HL-60 (cell line): ENCODE measurements around the gene RABGAP1L.
"Not testable (repeated sequence)": the region's sequence is repeated elsewhere in the genome, so short reads cannot be mapped to it uniquely, and the experiment has no call there.

Experiments
- DNase-seq, 2 experiments: peaks; one replicate each; pipeline ENCODE4 v3.0.0-alpha.2; 2010 to 2020; ENCODE audit warnings: low read depth in 1 of 2, low spot score in 1 of 2
- H3K27ac ChIP-seq: fragments of 250-450 bp; sonication (Bioruptor Pico); replicated peaks from 2 replicates; pipeline ENCODE4 v1.5.1; 2020; ENCODE audit warnings: mild to moderate bottlenecking, moderate library complexity
- H3K27me3 ChIP-seq: fragments of 250-450 bp; sonication (Bioruptor Pico); 2 replicates; pipeline ENCODE4 v1.5.1; 2021; ENCODE audit warnings: mild to moderate bottlenecking, moderate library complexity; ENCODE audit not compliant: insufficient read depth, poor library complexity, severe bottlenecking
- H3K4me3 ChIP-seq: replicated peaks from 2 replicates; pipeline ENCODE4 v1.5.1; 2011; ENCODE audit warnings: mild to moderate bottlenecking, control low read depth, low read length; ENCODE audit not compliant: insufficient read depth
- CTCF ChIP-seq: IDR thresholded peaks from one replicate; pipeline ENCODE4 v1.5.1; 2011; ENCODE audit warnings: low read length, control low read depth, inconsistent platforms; ENCODE audit not compliant: insufficient read depth
- GABPA ChIP-seq: IDR thresholded peaks from 2 replicates; pipeline ENCODE4 v1.6.1; 2012; ENCODE audit warnings: low read depth
- POLR2AphosphoS5 ChIP-seq: IDR thresholded peaks from 2 replicates; pipeline ENCODE4 v1.6.1; 2012; ENCODE audit warnings: low read depth
- SPI1 ChIP-seq: IDR thresholded peaks from 2 replicates; pipeline ENCODE4 v1.6.1; 2012; ENCODE audit warnings: low read depth, mild to moderate bottlenecking, borderline replicate concordance
- TF ChIP-seq, protein P1 (sequence below): IDR thresholded peaks from 2 replicates; pipeline ENCODE4 v1.6.1; 2012; ENCODE audit warnings: low read depth; ENCODE audit not compliant: insufficient replicate concordance

RABGAP1L gene

DNA sequence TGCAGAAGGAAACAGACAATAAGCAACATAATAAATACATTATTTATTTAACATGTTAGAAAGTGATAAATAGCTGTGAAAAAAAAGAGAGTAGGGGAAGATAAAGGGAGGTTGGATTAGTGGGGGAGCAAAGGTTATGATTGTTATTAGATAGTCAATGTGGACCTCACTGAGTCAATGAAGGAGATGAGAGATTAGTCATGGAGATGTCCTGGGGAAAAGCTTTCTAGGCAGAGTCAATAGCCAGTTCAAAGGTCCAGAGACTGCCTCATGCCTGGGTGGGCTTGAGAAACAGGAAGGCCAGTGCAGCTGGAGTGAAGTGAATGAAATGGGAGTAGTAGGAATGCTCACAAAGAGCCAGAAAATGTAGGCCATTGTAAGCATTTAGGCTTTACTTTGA lies 653.3 kb downstream of the RABGAP1L start:
- no peak for DNase-seq

GRCh38 chr1:174815036-174815435 lies 655.7 kb downstream of the RABGAP1L start:
- TF ChIP-seq, protein P1, sequence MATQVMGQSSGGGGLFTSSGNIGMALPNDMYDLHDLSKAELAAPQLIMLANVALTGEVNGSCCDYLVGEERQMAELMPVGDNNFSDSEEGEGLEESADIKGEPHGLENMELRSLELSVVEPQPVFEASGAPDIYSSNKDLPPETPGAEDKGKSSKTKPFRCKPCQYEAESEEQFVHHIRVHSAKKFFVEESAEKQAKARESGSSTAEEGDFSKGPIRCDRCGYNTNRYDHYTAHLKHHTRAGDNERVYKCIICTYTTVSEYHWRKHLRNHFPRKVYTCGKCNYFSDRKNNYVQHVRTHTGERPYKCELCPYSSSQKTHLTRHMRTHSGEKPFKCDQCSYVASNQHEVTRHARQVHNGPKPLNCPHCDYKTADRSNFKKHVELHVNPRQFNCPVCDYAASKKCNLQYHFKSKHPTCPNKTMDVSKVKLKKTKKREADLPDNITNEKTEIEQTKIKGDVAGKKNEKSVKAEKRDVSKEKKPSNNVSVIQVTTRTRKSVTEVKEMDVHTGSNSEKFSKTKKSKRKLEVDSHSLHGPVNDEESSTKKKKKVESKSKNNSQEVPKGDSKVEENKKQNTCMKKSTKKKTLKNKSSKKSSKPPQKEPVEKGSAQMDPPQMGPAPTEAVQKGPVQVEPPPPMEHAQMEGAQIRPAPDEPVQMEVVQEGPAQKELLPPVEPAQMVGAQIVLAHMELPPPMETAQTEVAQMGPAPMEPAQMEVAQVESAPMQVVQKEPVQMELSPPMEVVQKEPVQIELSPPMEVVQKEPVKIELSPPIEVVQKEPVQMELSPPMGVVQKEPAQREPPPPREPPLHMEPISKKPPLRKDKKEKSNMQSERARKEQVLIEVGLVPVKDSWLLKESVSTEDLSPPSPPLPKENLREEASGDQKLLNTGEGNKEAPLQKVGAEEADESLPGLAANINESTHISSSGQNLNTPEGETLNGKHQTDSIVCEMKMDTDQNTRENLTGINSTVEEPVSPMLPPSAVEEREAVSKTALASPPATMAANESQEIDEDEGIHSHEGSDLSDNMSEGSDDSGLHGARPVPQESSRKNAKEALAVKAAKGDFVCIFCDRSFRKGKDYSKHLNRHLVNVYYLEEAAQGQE: no peak
- TF ChIP-seq POLR2AphosphoS5: no peak
- no peak for TF ChIP-seq GABPA
- TF ChIP-seq SPI1: no peak
- no peak for TF ChIP-seq CTCF
- Histone ChIP-seq H3K27me3 (no peaks in the 10 kb centered on the region), H3K4me3 (no peak overlapping the region), H3K27ac (no peak overlapping the region)
- DNase-seq: no peak

More for the DNA sequence above, 653.3 kb downstream of the RABGAP1L start:
- Histone ChIP-seq H3K27ac (no peak overlapping the region), H3K4me3 (no peak overlapping the region), H3K27me3 (no peaks in the 10 kb centered on the region)
- TF ChIP-seq POLR2AphosphoS5 (no peak), GABPA (no peak), CTCF (no peak), SPI1 (no peak)
- TF ChIP-seq, protein P1: no peak

DNA sequence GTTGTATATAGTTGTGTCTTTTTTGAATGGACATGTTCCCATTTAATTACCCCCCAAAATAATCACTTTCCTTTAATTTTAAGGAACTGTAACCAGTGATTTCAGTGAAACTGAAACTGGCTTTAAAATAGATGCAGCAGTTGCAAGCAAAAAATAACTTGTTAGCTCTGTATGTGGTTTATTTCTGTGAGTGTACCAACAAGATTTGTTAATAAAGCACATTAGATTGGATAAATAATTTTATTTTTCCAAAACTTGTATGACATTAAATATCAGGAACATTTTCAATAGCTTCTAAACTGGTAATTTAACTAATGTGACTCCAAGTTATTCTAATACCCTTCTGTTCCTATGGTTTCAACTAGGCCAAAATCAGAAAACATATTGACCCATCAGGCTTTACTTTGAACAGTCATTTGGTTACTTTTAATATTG lies 656.2 kb downstream of the RABGAP1L start:
- TF ChIP-seq CTCF (no peak), GABPA (no peak), SPI1 (no peak), POLR2AphosphoS5 (no peak)
- TF ChIP-seq, protein P1: no peak
- Histone ChIP-seq H3K27ac (no peak overlapping the region), H3K4me3 (no peak overlapping the region), H3K27me3 (no peaks in the 10 kb centered on the region)
- DNase-seq: no peak

GRCh38 chr1:174816621-174817020 lies 657.3 kb downstream of the RABGAP1L start:
- H3K4me3 ChIP-seq, H3K27me3 ChIP-seq, H3K27ac ChIP-seq, DNase-seq: not testable (repeated sequence)
